HG03439 (cell line): Measurements from ENCODE around the gene LARGE1.

ENCODE experiments used
- ATAC-seq: cut with Tn5 transposase; IDR thresholded peaks from one replicate; pipeline ENCODE4 v1.9.1; 2021; ENCODE audit warnings: mild to moderate bottlenecking, moderate library complexity; ENCODE audit not compliant: unreplicated experiment

Gene LARGE1

GRCh38 chr22:33920197-33920540, at the start of gene LARGE1:
Gene LARGE1, minus strand, starts transcription at chr22:33920476.
- peak; percentile 18 for ATAC-seq

- ATAC-seq: no peak
Observed at GRCh38 chr22:33969045-33969444, 48.8 kb upstream of the LARGE1 start.

DNA sequence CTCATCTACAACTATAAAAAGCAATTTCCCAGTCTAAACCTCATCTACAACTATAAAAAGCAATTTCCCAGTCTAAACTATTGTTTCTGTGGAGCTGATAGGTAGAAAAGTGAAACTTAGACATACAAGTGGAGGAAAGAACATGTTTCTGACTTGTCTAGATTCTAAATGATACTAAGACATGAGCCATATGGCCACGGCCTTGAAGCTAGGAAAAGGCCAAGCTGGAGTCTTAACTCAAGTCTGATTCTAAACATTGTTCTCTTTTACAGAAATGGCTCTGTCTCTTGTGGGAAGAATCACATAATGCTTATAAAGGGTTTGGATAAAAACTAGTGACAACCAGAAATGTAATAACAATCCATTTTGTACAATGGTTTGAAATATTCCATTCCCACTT, 43.8 kb upstream of the LARGE1 start:
- ATAC-seq: no peak

DNA sequence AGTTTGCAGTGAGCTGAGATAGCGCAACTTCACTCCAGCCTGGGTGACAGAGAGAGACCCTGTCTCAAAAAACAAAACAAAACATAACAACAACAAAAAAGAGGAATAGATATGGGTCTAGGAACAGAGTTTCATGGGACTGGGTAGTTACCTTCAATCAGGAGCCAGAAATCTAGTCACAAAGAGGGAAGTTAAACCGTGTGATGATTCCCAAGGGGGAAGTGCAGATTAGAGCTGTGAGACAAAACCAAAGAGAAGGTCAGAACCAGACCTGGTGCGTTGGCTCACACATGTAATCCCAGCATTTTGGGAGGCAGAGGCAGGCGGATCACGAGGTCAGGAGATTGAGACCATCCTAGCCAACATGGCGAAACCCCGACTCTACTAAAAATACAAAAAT, 42.1 kb upstream of the LARGE1 start:
- no peak for ATAC-seq

DNA sequence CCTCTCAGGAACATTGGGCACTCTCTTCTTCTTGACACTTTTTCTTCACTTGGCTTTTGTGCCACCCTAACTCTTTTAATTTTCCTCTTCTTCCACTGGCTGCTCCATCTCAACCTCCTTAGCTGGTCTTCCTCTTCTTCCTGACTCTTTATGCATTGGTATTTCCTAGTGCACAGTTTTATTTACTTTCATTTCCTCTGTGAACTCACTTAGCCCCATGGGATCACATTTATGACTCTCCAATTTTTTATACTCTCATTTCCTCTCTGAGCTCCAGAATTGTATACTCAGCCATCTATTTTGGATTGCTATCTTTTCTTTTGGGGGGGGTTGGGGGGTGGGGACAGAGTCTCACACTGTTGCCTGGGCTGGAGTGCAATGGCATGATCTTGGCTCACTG, 38.5 kb upstream of the LARGE1 start:
- ATAC-seq: no peak

GRCh38 chr22:33957086-33957485, 36.8 kb upstream of the LARGE1 start:
- no peak for ATAC-seq

- ATAC-seq: no peak
Observed at GRCh38 chr22:33952776-33953175, 32.5 kb upstream of the LARGE1 start.

GRCh38 chr22:33940741-33941140, 20.5 kb upstream of the LARGE1 start:
- ATAC-seq: no peak

GRCh38 chr22:33932997-33933396, 12.7 kb upstream of the LARGE1 start:
- ATAC-seq: no peak

DNA sequence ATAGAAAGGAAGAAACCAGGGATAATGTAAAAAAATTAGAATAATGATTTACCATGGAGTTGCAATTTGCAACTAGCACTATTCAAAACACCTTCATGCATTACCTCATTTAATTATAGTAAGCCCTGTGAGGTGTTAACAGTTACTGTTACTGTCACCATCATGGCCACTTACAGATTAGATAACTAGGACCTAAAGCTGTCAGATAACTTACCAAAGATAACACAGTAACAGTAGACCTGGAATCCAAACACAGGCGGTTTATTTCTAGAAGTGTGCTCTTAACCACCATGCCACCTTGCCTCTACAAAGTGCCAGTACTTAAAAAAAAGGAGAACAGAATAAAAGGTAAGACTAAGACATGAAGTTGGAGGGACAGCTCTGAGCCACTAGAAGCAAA, 11.1 kb upstream of the LARGE1 start:
- no peak for ATAC-seq

DNA sequence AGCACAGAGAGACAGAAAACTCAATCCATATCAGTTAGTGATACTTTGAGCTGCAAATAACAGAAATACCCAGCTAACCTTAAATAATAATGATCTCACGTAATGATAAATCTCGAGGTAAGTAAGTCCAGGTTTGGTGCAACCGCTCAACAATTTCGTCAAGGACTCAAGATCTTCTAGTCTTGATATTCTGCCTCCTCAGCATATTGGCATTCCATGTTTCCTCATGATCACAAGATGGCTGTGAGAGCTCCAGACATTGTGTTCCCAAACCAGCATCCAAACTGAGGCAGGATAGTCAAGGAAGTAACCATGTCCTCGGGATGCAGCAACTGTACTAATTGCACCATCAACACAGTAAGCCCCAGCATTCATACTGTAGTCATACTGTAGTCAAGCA, 7.5 kb upstream of the LARGE1 start:
- ATAC-seq: no peak

DNA sequence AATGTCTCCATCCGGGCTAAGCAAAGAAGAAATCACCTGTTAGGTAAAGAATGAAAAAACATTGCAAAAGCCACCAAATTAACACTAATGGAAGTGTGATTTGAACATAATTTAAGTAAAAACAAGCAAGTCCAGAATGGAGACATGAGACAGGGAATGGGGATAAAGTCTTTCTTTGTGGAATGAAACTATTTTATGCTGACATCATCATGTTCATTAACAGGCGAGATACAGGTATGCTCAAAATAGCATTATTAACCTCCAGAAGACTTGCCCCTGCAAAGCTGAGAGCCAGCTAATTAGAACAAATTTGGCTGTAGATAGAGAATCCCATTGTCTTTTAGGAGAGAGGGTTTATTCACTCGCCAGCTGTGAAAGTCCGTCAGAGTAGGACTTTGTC, 4.9 kb upstream of the LARGE1 start:
- ATAC-seq: no peak

- ATAC-seq: no peak
Observed at GRCh38 chr22:33923660-33924246, 3.5 kb upstream of the LARGE1 start.

GRCh38 chr22:33923033-33923432, 2.8 kb upstream of the LARGE1 start:
- no peak for ATAC-seq

GRCh38 chr22:33922349-33922681, 2.0 kb upstream of the LARGE1 start:
- ATAC-seq: no peak

DNA sequence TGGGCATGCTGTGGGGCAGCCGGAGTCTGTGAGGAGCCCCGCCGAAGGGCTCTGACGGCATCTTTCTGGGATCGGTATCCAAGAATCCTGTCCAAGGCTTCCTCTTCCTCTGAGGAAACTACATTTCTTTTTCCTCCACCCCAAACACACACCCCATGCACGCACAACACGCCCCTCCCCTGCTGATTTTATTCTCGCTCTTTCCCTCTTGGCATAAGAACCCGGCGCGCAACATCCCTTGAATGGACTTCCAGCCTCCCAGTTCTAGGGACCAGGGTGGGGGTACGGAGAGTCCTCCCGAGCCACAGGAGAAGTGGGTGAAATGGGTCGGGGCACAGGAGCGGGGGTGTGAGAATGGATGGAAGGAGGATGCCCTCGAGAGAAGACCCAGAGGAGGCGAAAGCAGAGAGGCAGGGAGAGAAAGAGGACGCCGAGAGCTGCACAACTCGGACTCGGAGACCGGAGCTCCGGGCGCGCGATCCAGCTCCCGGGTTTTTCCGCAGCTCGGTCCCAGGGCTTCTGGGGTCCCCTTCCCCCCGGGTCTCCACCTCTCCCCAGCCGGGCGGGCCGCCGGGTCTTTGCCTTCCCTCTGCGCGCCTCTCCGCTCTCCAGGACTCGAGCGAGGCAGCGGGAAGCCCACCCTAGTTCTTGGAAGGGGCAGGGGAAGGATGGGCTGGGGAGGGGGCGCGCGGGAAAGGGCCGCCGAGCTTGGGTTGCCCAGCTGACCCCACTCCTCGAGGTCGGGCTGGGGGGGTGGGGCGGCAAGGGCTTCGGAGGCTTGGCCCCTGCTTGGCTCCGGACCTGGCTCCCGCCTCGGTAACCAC, 1.5 kb upstream of the LARGE1 start:
- ATAC-seq: no peak

DNA sequence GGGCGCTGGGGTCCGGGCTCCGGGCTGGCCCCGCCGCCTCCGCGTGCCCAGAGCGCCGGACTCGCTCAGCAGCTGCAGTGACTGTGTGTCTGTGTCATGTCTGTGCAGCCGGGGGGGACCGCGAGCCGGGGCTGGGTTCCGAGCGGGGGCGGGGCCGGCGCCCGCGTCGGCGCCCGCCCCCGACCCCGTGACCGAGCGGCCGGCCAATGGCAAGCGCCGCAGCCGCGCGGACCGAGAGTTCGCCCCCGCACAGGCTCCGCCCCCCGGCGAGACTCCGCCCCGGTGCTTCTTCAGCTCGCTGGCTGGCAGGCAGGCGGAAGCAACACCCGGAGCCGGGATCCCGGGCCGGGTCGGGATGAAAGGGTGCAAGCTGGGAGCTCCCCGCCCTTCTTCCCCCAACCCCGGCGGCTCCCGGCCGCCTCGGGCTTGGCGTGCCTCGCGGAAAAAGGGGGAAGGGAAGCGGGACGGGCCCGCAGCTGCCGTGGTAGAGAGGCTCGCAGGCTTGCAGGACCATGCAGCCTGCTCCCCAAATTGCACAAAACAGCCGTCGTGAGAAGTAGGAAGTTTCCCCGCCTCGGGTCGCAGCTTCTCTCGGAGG, 750 bp upstream of the LARGE1 start:
- ATAC-seq: peak; percentile 65

DNA sequence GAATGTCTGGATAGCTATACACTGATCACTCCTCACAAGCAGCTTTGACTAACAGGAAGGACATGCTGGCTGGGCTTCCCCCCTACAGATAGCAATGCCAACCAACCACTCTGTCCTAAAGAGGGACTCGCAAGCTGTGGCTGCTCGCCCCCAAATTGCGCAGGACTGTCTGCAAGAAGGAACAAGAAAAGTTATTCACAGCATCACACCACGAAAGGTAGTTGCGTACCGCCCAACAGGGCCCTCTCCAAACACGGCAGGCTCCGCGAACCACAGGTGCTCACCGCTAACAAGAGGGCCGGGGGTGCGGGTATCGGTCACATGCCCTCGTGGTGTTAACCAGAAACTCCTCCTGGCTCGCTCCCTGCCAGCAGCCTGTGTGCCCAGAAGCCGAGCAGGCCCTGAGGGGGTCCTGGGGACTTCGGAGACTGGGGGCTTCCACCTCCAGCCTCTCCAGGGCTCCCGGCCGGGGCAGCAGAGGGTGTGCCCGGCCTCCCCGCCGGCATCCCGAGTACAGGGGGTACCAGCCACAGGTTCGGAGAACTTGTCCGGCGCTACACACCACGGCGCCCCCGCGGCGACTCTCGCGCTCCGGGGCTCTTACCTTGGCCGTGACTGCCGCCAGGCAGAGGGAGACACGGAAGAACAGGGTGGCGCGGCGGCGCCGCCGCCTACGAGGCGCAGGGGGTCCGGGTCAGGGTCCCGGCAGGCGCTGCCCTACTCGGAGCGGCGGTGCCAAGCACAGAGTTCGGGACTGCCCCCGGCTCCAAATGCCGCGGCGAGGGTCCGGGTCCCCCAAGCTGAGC, 682 bp downstream of the LARGE1 start:
- peak; percentile 18 for ATAC-seq

GRCh38 chr22:33918676-33919365, 1.5 kb downstream of the LARGE1 start:
- ATAC-seq: no peak

GRCh38 chr22:33917744-33918406, 2.4 kb downstream of the LARGE1 start:
- ATAC-seq: no peak

DNA sequence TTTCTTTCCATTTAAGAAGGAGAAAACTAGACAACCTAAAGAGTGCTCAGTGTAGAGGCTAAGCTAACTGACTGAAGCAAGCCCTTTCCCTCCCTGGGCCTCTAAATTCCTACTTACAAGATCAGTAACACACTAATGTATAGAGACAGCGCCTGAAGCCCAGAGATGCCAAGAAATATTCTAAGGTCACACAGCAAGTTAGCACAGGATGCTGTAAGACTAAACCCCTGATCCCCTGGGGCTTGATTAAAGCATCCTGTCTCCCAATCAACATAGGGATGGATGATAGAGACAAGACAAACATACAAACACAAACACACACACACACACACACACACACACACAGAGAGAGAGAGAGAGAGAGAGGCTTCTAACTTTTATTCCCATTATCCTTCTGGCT, 5.6 kb downstream of the LARGE1 start:
- ATAC-seq: no peak
